Nephron (organoid): ENCODE results near the gene NAV2.

Experiments used
- H3K27ac Mint-ChIP-seq, 3 experiments: 2 replicates each; pipeline ENCODE4 v1.8.0; 2020; ENCODE audit warnings: mixed read lengths in 3 of 3, mild to moderate bottlenecking in 2 of 3, moderate library complexity in 1 of 3
- H3K27me3 Mint-ChIP-seq: 2 replicates; pipeline ENCODE4 v1.8.0; 2021; ENCODE audit warnings: low read depth, mild to moderate bottlenecking, moderate library complexity, mixed read lengths
- H3K36me3 Mint-ChIP-seq: 2 replicates; pipeline ENCODE4 v1.8.0; 2020; ENCODE audit warnings: low read depth, mixed read lengths
- H3K4me1 Mint-ChIP-seq: 2 replicates; pipeline ENCODE4 v1.8.0; 2020; ENCODE audit warnings: mixed read lengths
- H3K4me3 Mint-ChIP-seq, 3 experiments: 2 replicates each; pipeline ENCODE4 v1.8.0; 2020; ENCODE audit warnings: mild to moderate bottlenecking in 3 of 3, mixed read lengths in 3 of 3, moderate library complexity in 2 of 3
- H3K9me3 Mint-ChIP-seq: 2 replicates; pipeline ENCODE4 v1.8.0; 2020; ENCODE audit warnings: mixed read lengths
- CTCF ChIP-seq, 3 experiments: fragments of 200-600 bp; sonication (generic); IDR thresholded peaks; one replicate each; pipeline ENCODE4 v1.5.0; 2021; ENCODE audit warnings: antibody characterized with exemption in 3 of 3; ENCODE audit not compliant: unreplicated experiment in 3 of 3

Gene NAV2

GRCh38 chr11:19771463-19771862, 58.8 kb downstream of the NAV2 start:
- H3K27me3 Mint-ChIP-seq = peaks cover 50% of the 10 kb centered on the region
- no peak for TF ChIP-seq CTCF (IDR thresholded peaks at IDR 0.05; ENCODE audit: unreplicated experiment in 3 of 3)
- peaks cover 4% of the 10 kb centered on the region for H3K4me1 Mint-ChIP-seq
- H3K36me3 Mint-ChIP-seq = no peaks in the 10 kb centered on the region
- H3K4me3 Mint-ChIP-seq = no peak overlapping the region
- H3K27ac Mint-ChIP-seq = no peak overlapping the region
- no peaks in the 10 kb centered on the region for H3K9me3 Mint-ChIP-seq

- Mint-ChIP-seq H3K9me3 (no peaks in the 10 kb centered on the region), H3K4me3 (no peak overlapping the region), H3K27me3 (peaks cover 54% of the 10 kb centered on the region), H3K4me1 (peaks cover 8% of the 10 kb centered on the region), H3K36me3 (no peaks in the 10 kb centered on the region), H3K27ac (no peak overlapping the region)
- TF ChIP-seq CTCF (IDR thresholded peaks at IDR 0.05; ENCODE audit: unreplicated experiment in 3 of 3) = no peak
These were observed 59.8 kb downstream of the NAV2 start for GRCh38 chr11:19772480-19772879.

GRCh38 chr11:19774329-19774728, 61.7 kb downstream of the NAV2 start:
- Mint-ChIP-seq H3K9me3 (no peaks in the 10 kb centered on the region), H3K4me1 (peaks cover 21% of the 10 kb centered on the region), H3K27ac (no peak overlapping the region), H3K36me3 (no peaks in the 10 kb centered on the region), H3K4me3 (no peak overlapping the region), H3K27me3 (peaks cover 73% of the 10 kb centered on the region)
- TF ChIP-seq CTCF (IDR thresholded peaks at IDR 0.05; ENCODE audit: unreplicated experiment in 3 of 3) = no peak

GRCh38 chr11:19774817-19775580, 62.4 kb downstream of the NAV2 start:
- H3K4me1 Mint-ChIP-seq = peaks cover 25% of the 10 kb centered on the region
- no peak for TF ChIP-seq CTCF (IDR thresholded peaks at IDR 0.05; ENCODE audit: unreplicated experiment in 3 of 3)
- H3K36me3 Mint-ChIP-seq = no peaks in the 10 kb centered on the region
- no peaks in the 10 kb centered on the region for H3K9me3 Mint-ChIP-seq
- peak overlapping the region; percentile 60 to 80 (median 63) for H3K4me3 Mint-ChIP-seq
- H3K27me3 Mint-ChIP-seq = peaks cover 79% of the 10 kb centered on the region
- H3K27ac Mint-ChIP-seq = no peak overlapping the region

- H3K9me3 Mint-ChIP-seq = no peaks in the 10 kb centered on the region
- peak overlapping the region; percentile 60 to 80 (median 63) for H3K4me3 Mint-ChIP-seq
- H3K27ac Mint-ChIP-seq = no peak overlapping the region
- no peaks in the 10 kb centered on the region for H3K36me3 Mint-ChIP-seq
- TF ChIP-seq CTCF (IDR thresholded peaks at IDR 0.05; ENCODE audit: unreplicated experiment in 3 of 3) = no peak
- H3K27me3 Mint-ChIP-seq = peaks cover 82% of the 10 kb centered on the region
- peaks cover 25% of the 10 kb centered on the region for H3K4me1 Mint-ChIP-seq
These were observed 63.0 kb downstream of the NAV2 start for GRCh38 chr11:19775622-19776021.

GRCh38 chr11:19777039-19777376, 64.4 kb downstream of the NAV2 start:
- Mint-ChIP-seq H3K27me3 (peaks cover 74% of the 10 kb centered on the region), H3K4me3 (peak overlapping the region; percentile 74 to 90 (median 83)), H3K4me1 (peaks cover 25% of the 10 kb centered on the region), H3K36me3 (no peaks in the 10 kb centered on the region), H3K27ac (no peak overlapping the region), H3K9me3 (peaks cover under 1% of the 10 kb centered on the region)
- no peak for TF ChIP-seq CTCF (IDR thresholded peaks at IDR 0.05; ENCODE audit: unreplicated experiment in 3 of 3)
